Astrocyte (in vitro differentiated cells and primary cell): ENCODE data around the gene ASIC4. TPM values are rescaled to one million over a fixed set of nuclear protein-coding genes. Genes with fewer than 3 reads are reported as not detected.
A peak's percentile ranks its signal among the peaks of the same experiment; 100 is the strongest.

Source experiments
- DNase-seq: peaks from one replicate; pipeline ENCODE4 v3.0.0-alpha.2; 2010; ENCODE audit warnings: low read depth
- FAIRE-seq: peaks from 2 replicates; lab custom pipeline; 2011; peaks lifted over from hg19 to GRCh38; lab: Jason Lieb, UNC
- H2AFZ ChIP-seq: 2 replicates; pipeline ENCODE4 v1.6.0; 2012; ENCODE audit warnings: low read depth, low read length, inconsistent platforms
- H3K27ac ChIP-seq: 2 replicates; pipeline ENCODE4 v1.5.1; 2011; ENCODE audit warnings: low read depth, low read length, inconsistent platforms
- H3K27me3 ChIP-seq: 2 replicates; pipeline ENCODE4 v1.6.0; 2011; ENCODE audit warnings: low read length, inconsistent platforms; ENCODE audit not compliant: insufficient read depth
- H3K36me3 ChIP-seq: 2 replicates; pipeline ENCODE4 v1.5.1; 2011; ENCODE audit warnings: low read length, inconsistent platforms; ENCODE audit not compliant: insufficient read depth
- H3K4me1 ChIP-seq: 2 replicates; pipeline ENCODE4 v1.5.1; 2011; ENCODE audit warnings: low read length, inconsistent platforms; ENCODE audit not compliant: insufficient read depth
- H3K4me2 ChIP-seq: 2 replicates; pipeline ENCODE4 v1.6.0; 2012; ENCODE audit warnings: low read length, inconsistent platforms
- H3K4me3 ChIP-seq: 2 replicates; pipeline ENCODE4 v1.5.1; 2011; ENCODE audit warnings: low read depth, mild to moderate bottlenecking, low read length, inconsistent platforms; ENCODE audit not compliant: insufficient read depth
- H3K79me2 ChIP-seq: 2 replicates; pipeline ENCODE4 v1.6.0; 2012; ENCODE audit warnings: mild to moderate bottlenecking, low read length, inconsistent platforms; ENCODE audit not compliant: insufficient read depth
- H3K9ac ChIP-seq: 2 replicates; pipeline ENCODE4 v1.6.0; 2012; ENCODE audit warnings: mild to moderate bottlenecking, low read length, inconsistent platforms
- H3K9me3 ChIP-seq: 2 replicates; pipeline ENCODE4 v1.5.1; 2012; ENCODE audit warnings: low read depth, mild to moderate bottlenecking, low read length, inconsistent platforms; ENCODE audit not compliant: insufficient read depth
- H4K20me1 ChIP-seq: 2 replicates; pipeline ENCODE4 v1.6.0; 2012; ENCODE audit warnings: low read length, inconsistent platforms; ENCODE audit not compliant: insufficient read depth
- H3K27ac Mint-ChIP-seq: one replicate; pipeline ENCODE4 v1.8.0; 2021; ENCODE audit warnings: mild to moderate bottlenecking, mixed read lengths; ENCODE audit not compliant: unreplicated experiment
- H3K27me3 Mint-ChIP-seq: one replicate; pipeline ENCODE4 v1.8.0; 2021; ENCODE audit warnings: low read depth, mixed read lengths; ENCODE audit not compliant: unreplicated experiment
- H3K36me3 Mint-ChIP-seq: one replicate; pipeline ENCODE4 v1.8.0; 2021; ENCODE audit warnings: low read depth, mixed read lengths; ENCODE audit not compliant: unreplicated experiment
- H3K4me1 Mint-ChIP-seq: one replicate; pipeline ENCODE4 v1.8.0; 2021; ENCODE audit warnings: low read depth, mixed read lengths; ENCODE audit not compliant: unreplicated experiment
- H3K4me3 Mint-ChIP-seq: one replicate; pipeline ENCODE4 v1.8.0; 2021; ENCODE audit warnings: mild to moderate bottlenecking, moderate library complexity, mixed read lengths; ENCODE audit not compliant: unreplicated experiment
- H3K9me3 Mint-ChIP-seq: one replicate; pipeline ENCODE4 v1.8.0; 2021; ENCODE audit warnings: mild to moderate bottlenecking, mixed read lengths; ENCODE audit not compliant: unreplicated experiment
- EZH2 ChIP-seq: IDR thresholded peaks from 2 replicates; pipeline ENCODE4 v1.6.1; 2012; ENCODE audit warnings: mild to moderate bottlenecking, low read length, inconsistent platforms; ENCODE audit not compliant: insufficient read depth
- total RNA-seq: library from RNA; stranded (reverse); gene quantifications from 2 replicates; pipeline ENCODE4 v1.2.1, GENCODE V29; 2021
- TF ChIP-seq, protein P1 (sequence below): IDR thresholded peaks from 2 replicates; pipeline ENCODE4 v1.5.1; 2011; ENCODE audit warnings: low read depth, mild to moderate bottlenecking, inconsistent platforms, low read length, moderate library complexity; ENCODE audit not compliant: insufficient read depth

ASIC4 gene
- total RNA-seq, 1 donor from 2014 or later, result 0.39 TPM

- H3K27ac ChIP-seq, result no peak overlapping the region
- no peak overlapping the region for H3K4me3 ChIP-seq
- Mint-ChIP-seq H3K4me1 (peaks cover 26% of the 10 kb centered on the region), H3K4me3 (no peak overlapping the region), H3K27me3 (peaks cover 45% of the 10 kb centered on the region), H3K27ac (no peak overlapping the region), H3K36me3 (no peaks in the 10 kb centered on the region), H3K9me3 (no peaks in the 10 kb centered on the region)
- DNase-seq, result no peak
- no peaks in the 10 kb centered on the region for H3K36me3 ChIP-seq
- no peaks in the 10 kb centered on the region for H3K9me3 ChIP-seq
- H3K9ac ChIP-seq, result no peak overlapping the region
- TF ChIP-seq, protein P1, sequence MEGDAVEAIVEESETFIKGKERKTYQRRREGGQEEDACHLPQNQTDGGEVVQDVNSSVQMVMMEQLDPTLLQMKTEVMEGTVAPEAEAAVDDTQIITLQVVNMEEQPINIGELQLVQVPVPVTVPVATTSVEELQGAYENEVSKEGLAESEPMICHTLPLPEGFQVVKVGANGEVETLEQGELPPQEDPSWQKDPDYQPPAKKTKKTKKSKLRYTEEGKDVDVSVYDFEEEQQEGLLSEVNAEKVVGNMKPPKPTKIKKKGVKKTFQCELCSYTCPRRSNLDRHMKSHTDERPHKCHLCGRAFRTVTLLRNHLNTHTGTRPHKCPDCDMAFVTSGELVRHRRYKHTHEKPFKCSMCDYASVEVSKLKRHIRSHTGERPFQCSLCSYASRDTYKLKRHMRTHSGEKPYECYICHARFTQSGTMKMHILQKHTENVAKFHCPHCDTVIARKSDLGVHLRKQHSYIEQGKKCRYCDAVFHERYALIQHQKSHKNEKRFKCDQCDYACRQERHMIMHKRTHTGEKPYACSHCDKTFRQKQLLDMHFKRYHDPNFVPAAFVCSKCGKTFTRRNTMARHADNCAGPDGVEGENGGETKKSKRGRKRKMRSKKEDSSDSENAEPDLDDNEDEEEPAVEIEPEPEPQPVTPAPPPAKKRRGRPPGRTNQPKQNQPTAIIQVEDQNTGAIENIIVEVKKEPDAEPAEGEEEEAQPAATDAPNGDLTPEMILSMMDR, result no peak
- no peak for TF ChIP-seq EZH2
- H3K4me2 ChIP-seq, result no peak overlapping the region
- H3K27me3 ChIP-seq, result peaks cover 17% of the 10 kb centered on the region
- H3K79me2 ChIP-seq, result no peaks in the 10 kb centered on the region
- H3K4me1 ChIP-seq, result peaks cover 32% of the 10 kb centered on the region
- H2AFZ ChIP-seq, result no peak overlapping the region
- FAIRE-seq, result no peak
- no peaks in the 10 kb centered on the region for H4K20me1 ChIP-seq
Observed at GRCh38 chr2:219524817-219525216, 10.5 kb downstream of the ASIC4 start.

- Histone ChIP-seq H3K4me1 (peaks cover 30% of the 10 kb centered on the region), H3K4me2 (no peak overlapping the region), H3K27me3 (peaks cover 17% of the 10 kb centered on the region), H3K9ac (no peak overlapping the region), H4K20me1 (no peaks in the 10 kb centered on the region), H3K4me3 (no peak overlapping the region), H3K9me3 (no peaks in the 10 kb centered on the region), H2AFZ (no peak overlapping the region), H3K36me3 (no peaks in the 10 kb centered on the region), H3K79me2 (no peaks in the 10 kb centered on the region), H3K27ac (no peak overlapping the region)
- no peak for TF ChIP-seq EZH2
- TF ChIP-seq, protein P1, result no peak
- FAIRE-seq (no peak), DNase-seq (no peak)
- H3K27ac Mint-ChIP-seq, result no peak overlapping the region
- H3K4me1 Mint-ChIP-seq, result peaks cover 22% of the 10 kb centered on the region
- H3K9me3 Mint-ChIP-seq, result no peaks in the 10 kb centered on the region
- peak overlapping the region; percentile 67 for H3K4me3 Mint-ChIP-seq
- peaks cover 54% of the 10 kb centered on the region for H3K27me3 Mint-ChIP-seq
- H3K36me3 Mint-ChIP-seq, result no peaks in the 10 kb centered on the region
Observed at GRCh38 chr2:219525533-219526232, 11.4 kb downstream of the ASIC4 start.
